Activated CD4-positive, alpha-beta T cell treated with anti-CD3 and anti-CD28 coated beads for 24 hours (primary cell): ENCODE results near the gene NR5A2.

ENCODE experiments used
- DNase-seq, 2 donors: peaks; one replicate each; pipeline ENCODE4 v3.0.0-alpha.2; 2020; ENCODE audit warnings: low read depth in 2 of 2

The NR5A2 gene

GRCh38 chr1:200124309-200124708, 96.8 kb downstream of the NR5A2 start:
- DNase-seq: no peak

GRCh38 chr1:200128081-200128480, 100.6 kb downstream of the NR5A2 start:
- DNase-seq: no peak

DNA sequence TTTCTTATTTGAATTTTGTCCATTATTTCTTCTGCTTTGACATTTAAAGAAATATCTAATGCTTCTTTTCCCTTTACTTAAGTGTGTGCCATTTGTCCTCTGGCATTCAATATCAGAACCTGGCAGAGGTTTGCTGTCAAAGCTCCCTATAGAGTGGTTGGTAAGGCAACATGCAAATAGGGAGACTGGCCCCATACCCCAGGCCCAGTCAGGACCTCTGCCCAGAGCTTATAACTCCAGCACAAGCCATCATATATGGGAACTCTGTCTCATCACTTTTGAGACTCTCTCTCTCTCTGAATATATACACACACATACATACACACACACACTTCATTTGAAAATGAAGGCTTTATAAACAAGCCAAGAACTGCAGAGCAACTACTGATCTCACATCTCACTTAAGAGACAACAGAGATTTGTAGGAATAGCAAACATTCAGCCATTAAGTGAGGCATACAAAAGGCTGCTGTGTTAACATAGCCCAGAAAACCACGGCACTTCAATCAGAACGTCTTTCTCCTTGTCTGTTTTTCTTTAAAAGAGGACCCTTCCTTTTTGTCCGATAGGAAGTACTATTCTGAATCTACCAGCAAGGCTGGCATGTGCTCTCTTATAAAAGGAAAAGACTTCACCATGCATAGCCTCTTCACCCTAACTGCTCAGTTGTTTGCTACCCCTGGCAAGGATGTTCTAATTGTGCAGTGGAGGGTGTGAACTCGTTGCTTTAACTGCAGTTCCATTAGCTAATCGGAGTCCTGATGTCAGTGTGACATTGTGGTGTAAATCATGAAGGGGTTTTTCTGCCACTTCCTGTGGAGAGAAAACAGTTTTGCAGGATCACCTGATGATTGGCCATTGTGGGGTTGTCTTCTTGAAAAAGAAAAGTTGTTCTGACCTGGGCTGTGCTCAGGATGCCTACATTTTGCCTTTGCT, 101.7 kb downstream of the NR5A2 start:
- no peak for DNase-seq

DNA sequence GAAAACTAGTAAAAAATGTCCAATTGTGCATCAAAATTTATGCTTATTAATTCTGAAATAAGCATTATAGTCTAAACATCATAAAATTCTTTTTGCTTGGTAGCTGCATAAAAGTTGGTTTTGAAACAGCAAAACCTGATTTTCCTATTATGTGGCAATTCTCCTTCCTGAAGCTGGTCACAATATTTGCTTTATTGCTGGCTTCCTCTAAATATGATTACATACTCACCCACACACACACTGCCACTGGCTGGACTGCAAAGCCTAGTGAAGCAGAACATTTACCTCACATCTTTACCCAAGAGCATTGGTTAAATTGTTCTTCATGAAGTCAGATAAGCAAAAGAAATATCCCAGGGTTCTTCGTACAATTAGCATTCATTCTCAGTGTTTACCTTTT, 103.0 kb downstream of the NR5A2 start:
- no peak for DNase-seq

DNA sequence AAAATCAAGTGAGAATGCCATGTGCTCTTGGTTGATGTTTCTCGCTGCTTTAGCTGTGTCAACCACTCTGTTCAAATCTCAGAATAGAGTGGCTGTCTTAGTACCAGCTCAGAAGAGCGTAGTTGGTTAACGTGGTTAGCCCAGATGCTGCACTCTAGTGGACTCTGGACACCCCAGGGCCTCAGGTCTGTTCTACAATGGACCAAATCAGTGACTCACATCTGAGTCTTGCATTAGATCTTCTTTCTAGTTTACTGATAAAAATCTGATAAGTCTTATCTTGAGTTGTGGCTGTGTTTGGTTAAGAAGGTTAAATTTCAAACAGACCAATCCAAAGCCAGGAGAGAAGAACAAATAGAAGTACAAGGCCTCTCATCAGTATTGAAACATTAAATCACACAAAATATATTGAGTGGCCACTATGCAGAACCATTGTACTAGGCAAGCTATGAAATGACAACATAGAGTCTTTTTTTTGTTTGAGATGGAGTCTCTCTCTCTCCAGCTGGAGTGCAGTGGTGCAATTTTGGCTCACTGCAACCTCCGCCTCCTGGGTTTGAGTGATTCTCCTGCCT, 104.1 kb downstream of the NR5A2 start:
- no peak for DNase-seq

- no peak for DNase-seq
Observed at GRCh38 chr1:200133123-200133522, 105.6 kb downstream of the NR5A2 start.

DNA sequence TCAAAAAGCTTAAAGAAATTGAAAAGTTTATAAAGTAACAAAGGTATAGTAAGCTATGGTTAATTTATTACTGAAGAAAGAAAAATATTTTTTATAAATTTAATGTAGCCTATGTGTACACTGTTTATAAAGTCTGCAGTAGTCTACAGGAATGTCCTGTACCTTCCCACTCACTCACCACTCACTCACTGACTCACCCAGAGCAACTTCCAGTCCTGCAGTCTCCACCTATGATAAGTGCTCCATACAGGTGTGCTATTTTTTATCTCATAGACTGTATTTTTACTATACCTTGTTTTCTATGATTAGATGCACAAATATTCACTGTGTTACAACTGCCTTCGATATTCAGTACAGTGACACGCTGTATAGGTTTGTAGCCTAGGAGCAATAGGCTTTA, 106.6 kb downstream of the NR5A2 start:
- no peak for DNase-seq

GRCh38 chr1:200136384-200136783, 108.9 kb downstream of the NR5A2 start:
- no peak for DNase-seq

DNA sequence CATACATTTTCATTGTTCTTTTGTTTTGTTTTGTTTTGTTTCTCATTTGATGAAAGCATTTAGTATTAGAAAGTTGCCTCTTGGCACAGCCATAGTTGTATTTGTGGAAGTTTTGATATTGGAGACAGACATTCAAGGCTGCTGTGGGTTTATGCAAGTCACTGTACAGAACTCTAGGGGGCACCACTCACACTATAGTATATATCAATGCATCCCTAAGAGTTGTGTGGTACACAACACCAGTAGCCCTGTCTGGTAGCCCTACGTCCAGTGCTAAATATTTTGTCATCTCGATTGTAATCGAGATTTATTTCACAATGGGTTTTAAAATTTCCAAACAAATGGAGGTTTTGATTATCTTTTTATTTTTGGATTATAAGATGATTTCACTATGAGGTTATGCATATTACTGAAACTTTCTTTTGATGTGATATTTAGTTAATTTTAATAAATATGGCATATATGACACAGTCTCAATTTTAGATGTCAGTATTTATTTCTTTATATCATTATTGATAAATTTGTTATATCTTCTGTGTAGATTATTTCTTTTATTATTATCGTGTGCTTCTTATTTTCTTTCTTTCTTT, 112.2 kb downstream of the NR5A2 start:
- DNase-seq: peak in 1 of 2 donors; percentile 7

DNA sequence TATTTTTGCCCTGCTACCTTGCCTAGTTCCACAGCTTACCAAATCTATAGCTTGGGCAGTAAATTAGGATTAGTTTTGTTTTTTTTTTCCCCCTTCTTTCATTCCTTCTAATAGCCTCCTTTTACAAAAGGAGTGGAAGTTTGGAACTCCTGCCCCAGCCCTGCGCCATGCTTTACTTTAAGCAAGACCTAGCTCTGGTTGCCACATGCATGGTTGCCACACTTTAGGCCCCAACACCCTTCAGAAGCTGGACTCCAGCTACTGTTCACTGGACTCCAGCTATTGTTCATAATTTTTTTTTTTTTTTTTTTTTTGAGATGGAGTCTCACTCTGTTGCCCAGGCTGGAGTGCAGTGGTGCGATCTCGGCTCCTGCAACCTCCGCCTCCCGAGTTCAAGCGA, 115.8 kb downstream of the NR5A2 start:
- DNase-seq: no peak

DNA sequence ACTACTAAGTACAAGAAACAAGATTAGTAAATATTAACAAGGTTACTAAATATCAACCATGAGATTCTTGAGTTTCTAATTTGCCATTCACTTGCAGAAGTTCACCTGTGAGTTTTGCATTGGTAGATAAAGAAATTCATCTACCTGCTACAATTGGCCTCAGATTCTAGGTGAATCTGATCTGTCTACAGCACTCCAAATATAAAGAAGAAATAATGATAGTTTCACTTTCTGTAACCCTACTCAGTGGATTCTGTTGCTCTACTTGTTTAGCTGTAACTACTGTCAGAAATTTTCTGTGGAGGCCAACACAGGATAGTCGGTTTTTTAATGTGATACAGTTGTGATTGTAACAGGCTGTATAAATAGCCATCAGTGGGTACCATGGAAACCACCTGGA, 118.6 kb downstream of the NR5A2 start:
- DNase-seq: no peak

DNA sequence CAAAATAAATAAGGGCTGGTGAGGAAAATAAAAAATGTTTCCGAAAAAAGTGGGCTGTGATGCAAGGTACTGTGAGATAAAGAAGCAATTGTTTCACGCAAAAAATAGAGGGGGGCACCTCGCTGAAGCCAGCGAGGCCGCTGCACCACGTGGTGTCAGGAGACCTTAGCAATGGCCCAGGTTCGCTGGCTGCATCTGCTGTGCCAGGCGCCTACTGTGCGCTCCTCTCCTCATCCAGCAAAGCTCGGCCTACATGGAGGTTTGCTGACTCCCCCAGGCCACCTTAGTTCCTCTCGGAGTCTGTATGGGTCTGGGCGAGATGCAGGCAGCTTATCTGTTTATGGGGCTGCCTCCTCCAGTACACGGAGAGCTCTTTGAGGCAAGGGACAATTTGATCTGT, 119.6 kb downstream of the NR5A2 start:
- DNase-seq: no peak

DNA sequence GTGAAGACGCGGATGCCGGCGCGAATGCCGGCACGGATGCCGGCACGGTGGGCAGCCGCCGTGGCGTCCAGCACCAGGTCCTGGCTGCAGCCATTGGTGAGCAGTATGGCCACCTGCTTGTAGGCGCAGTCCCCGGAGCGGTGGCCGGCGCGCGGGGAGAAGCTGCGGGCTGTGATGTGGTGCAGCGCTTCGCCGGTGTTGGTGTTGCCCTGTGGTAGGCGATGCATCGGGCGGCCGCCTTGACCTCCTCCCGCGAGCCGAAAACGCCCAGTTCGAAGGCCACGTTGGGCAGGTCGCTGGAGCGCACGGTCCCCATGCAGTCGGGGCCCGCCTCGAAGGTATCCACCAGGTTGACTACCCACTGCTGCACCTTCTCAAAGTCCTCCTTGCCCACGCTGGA, 120.2 kb downstream of the NR5A2 start:
- no peak for DNase-seq

DNA sequence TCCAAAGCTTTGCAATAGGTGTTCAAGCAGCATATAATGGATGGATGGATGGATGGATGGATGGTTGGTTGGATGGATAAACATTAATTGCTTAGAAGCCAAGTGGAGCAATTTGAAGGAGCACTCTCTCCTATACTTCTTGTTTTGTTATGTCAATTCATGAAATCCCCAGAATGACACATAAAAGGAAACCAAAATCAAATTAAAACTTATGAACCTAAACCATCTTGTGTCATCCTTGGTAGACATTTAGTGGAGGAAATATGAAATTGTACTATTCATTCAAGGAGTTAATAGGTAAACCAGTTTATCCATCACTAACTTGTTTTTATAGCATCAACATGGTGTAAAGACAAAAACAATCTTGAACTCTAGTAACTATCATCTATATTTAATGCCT, 122.5 kb downstream of the NR5A2 start:
- no peak for DNase-seq

GRCh38 chr1:200150721-200151120, 123.2 kb downstream of the NR5A2 start:
- no peak for DNase-seq

- DNase-seq: no peak
Observed at GRCh38 chr1:200152336-200152735, 124.8 kb downstream of the NR5A2 start.

DNA sequence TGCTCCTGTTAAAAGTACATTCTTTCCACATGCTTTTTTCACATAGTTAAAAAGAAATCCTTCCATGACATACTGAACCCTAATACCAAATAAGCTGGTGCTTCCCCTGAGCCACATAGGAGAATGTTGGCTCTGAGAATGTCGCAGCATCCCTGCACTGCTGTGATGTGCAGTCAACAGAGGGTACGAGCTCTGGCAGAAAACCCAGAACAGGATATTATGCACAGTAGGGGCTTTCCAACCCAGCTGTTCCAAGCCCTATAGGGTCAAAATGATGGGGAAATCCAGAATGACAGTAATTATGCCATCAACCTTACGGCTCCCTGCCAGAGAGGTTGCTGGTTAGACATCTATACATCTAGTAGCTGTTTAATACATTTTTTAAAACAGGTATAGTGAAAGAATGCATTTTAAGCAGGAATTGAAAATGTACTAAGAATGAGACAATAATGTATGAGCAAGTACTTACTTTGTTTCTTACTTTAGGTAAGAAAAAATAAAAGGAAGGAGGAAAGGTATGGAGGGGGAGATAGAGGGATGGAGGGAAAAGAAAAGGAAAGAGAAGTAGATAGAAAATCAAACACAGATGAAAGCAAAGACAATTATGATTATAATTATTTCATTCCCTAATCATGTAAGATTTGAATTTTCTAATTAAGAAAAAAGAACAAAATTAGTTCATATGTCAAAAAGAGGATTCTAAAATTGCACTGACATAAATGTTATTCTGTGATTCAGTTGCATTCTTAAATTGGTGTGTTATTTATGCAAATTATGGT, 126.0 kb downstream of the NR5A2 start:
- peak; percentile 23 to 40 for DNase-seq

DNA sequence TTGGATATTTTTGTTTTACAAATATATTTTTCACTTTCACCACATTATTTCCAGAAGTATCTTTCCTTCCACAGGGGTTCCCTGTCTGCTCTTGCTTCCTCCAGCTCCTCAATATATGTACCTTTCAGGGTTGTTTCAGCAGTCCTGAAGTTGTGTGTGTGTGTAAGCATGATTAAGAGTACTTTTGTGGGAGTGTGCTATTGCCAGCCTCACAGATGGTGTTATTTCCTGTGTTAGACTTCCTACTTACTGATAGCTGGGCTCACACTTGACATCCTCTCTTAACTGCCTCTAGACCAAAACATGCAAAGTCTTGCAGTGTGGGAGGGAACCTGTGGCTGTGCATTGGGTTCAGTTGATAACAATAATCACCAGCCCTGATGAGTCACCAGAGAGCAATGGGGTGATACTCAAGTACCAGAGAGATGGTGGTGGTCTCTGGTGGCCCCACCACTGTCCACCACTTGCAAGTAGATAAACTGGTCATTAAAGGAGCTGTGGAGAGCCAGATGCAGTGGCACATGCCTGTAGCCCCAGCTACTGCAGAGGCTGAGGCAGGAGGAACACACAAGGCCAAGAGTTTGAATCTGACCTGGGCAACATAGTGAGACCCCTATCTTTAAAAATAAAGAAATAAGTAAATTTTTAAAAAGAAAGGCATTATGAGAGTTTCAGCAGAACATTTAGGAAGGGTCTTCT, 126.7 kb downstream of the NR5A2 start:
- peak in 1 of 2 donors; percentile 24 for DNase-seq

DNA sequence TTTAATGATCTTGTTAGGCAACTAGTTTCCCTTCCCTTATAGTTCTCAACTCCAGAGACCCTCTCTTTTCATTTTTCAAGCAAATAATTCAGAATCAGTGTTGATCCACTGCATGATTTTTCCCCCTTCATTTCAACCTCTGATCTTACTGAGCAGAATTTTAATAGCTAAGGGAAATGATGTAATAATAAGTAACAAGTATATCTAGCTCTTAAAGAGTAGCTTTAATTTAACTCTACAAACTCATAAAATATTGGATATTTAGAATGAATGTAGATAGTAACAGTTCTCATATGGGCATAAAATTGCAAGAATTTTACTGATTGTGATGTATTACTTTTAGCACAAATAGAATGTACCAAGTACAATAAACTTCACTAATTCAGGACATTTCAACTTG, 130.2 kb downstream of the NR5A2 start:
- no peak for DNase-seq

GRCh38 chr1:200161801-200162200, 134.3 kb downstream of the NR5A2 start:
- DNase-seq: no peak

DNA sequence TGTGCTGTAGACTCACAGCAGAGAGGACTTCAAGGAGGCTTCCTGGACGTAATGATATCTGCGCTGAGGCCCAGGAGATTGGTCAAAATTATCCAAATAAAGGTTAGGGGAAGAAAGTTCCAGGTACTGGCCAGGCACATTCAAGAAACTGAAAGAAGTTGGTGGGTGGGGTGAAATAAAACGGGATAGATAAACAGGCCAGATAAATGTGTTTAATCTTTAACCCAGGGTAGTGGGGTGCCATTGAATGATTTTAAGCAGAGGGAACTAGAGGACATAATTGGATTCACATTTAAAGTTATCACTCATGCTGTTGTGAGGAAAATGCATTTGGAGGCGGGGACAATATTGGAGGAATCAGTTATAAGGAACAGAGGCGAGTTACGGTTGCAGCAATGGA, 134.7 kb downstream of the NR5A2 start:
- no peak for DNase-seq

GRCh38 chr1:200162877-200163276, 135.4 kb downstream of the NR5A2 start:
- no peak for DNase-seq
